Activated CD4-positive, alpha-beta T cell treated with anti-CD3 and anti-CD28 coated beads, Interleukin-2, amount 50 U/mL, for 16 hours (primary cell): Measurements from ENCODE around the gene RABL6.
"Not testable (repeated sequence)": the region's sequence is repeated elsewhere in the genome, so short reads cannot be mapped to it uniquely, and the experiment has no call there.

Experiments used
- DNase-seq: peaks from one replicate; pipeline ENCODE4 v3.0.0-alpha.2; 2020

Gene RABL6

GRCh38 chr9:136795000-136795348 is 12.8 kb upstream of the RABL6 start:
- DNase-seq: no peak

GRCh38 chr9:136796238-136796774 is 11.4 kb upstream of the RABL6 start, which contains the start of gene CCDC183:
Gene CCDC183 (plus strand): TSS chr9:136796338. CDS start chr9:136796398, 60 bp downstream.
- DNase-seq: no peak

GRCh38 chr9:136796775-136797347 is 10.9 kb upstream of the RABL6 start:
- DNase-seq: not testable (repeated sequence)

GRCh38 chr9:136798708-136799078 is 9.1 kb upstream of the RABL6 start:
- no peak for DNase-seq

- DNase-seq: no peak
These were observed 8.5 kb upstream of the RABL6 start for GRCh38 chr9:136799079-136799853.

- DNase-seq: peak; percentile 84
These were observed 7.7 kb upstream of the RABL6 start for GRCh38 chr9:136799854-136800657.

DNA sequence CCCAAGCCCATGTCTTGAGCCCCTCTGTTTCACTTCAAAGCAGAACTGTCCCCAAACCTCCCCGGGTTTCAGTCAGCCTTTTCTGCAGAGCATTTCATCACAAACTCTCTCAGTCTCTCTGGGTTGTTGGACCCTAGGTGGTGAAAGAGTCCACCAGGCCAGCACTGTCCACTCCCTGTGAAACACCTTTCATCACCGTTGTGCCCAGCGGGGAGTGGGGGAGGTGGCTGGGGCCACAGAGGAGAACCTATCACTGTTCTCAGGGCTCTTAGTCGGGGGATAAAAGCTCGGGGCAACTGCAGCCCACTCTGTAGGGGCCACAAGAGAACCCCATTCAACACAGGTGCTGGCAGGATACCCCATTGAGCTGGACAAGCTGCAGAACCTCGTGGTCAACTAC is 5.4 kb upstream of the RABL6 start:
- DNase-seq: no peak

DNA sequence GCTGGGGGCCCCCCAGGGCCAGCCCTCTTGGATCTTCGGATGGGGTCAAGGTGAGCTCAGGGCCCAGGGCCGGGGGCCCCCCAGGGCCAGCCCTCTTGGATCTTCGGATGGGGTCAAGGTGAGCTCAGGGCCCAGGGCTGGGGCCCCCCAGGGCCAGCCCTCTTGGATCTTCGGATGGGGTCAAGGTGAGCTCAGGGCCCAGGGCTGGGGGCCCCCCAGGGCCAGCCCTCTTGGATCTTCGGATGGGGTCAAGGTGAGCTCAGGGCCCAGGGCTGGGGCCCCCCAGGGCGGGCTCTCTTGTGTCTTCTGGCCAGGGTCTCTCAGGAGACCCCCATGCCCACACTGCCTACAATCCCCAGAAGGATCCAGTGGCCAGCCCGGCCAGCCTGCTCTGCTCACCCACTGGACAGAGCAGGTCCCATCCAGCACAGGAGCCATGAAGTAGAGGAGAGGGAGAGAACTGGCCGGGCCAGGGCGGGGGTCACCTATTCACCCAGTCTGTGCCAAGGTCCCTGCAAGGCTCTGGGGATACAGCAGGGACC is 4.7 kb upstream of the RABL6 start:
- not testable (repeated sequence) for DNase-seq

GRCh38 chr9:136803551-136804508 is 3.9 kb upstream of the RABL6 start:
- DNase-seq: no peak

DNA sequence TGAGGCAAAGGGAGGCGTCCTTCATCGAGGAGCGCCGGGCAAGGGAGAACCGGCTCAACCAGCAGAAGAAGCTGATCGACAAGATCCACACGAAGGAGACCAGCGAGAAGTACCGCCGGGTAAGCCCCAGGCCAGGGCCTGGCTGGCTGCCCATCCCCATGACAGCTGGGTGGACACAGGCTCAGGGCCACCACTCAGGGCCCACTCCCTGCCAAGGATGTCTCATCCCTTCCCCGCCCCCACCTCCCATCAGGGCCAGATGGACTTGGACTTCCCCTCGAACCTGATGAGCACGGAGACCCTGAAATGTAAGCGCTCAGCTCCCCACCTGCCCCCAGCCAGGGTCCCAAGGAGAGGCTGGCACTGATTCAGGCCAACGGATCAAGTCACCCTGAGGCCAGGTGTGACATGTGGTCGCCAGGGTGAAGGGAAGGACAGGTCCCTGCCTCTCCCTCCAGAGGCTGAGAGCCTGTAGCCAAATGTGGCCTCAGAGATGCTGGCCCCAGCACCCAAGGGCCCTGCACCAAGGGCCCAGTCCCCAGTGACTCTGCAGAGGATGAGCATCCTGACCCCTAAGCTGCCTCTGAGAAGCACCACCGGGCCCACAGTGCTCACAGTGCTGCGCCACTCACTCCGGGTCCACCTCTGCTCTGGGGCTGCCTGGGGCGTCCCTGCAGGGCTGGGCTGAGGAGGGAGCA is 3.1 kb upstream of the RABL6 start:
- no peak for DNase-seq

DNA sequence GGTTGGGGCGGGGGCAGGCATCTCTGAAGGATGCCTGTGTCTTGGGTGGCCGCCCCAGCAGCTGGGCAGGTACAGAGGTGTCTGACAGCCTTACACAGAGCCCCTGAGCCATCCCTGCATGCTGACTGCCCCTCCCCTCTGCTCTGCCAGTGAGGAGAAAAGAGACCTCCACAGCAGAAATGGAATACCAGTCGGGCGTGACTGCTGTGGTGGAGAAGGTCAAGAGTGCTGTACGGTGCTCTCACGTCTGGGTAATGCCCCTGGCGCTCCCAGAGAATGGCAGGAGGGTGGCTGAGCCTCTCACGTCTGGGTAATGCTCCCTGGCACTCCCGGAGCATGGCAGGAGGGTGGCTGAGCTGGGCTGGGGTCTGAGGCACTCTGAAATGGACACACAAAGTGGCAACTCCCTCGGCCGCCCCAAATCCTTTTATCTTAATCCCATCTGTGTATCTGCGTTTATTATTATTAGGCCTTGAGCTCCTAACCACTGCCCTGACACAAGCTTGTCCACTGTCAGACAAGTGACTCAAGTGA is 2.5 kb upstream of the RABL6 start:
- no peak for DNase-seq

DNA sequence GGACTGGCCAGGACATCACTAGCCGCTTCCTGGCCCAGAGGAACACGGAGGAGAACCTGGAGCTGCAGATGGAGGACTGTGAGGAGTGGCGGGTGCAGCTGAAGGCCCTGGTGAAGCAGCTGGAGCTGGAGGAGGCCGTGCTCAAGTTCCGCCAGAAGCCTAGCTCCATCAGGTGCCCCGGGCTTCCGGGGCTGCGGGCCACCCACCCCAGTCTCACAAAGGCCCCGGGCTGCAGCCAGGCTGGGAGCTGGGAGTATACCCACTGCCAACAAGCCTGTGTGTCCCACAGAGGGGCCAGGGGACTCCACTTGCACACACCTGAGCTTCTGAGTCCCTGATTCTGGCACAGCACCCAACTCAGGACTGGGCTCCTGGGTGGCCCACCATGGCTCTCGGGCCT is 1.7 kb upstream of the RABL6 start:
- no peak for DNase-seq

GRCh38 chr9:136806631-136807201 is 1.0 kb upstream of the RABL6 start:
- DNase-seq: no peak

- no peak for DNase-seq
These were observed 492 bp downstream of the RABL6 start for GRCh38 chr9:136808075-136808805.

- DNase-seq: no peak
These were observed 1.0 kb downstream of the RABL6 start for GRCh38 chr9:136808806-136809158.

GRCh38 chr9:136814725-136815421 is 7.1 kb downstream of the RABL6 start:
- DNase-seq: no peak

DNA sequence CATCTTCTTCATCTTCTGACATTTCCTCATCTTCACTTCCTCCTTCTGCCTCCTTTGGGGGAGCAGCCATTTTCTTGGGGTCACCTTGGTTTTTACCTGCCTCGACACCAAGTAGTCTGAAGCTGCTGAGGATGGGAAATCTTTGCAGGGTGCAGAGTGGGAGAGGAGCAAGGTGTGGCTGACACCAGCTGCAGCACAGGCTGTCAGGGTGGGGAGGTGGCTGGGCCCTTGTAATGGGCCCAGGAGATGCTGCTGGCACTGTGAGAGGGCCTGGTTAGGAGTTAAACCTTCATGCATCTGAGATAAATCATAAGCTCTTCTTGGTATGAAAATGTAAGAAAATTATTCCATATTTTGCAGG is 7.7 kb downstream of the RABL6 start:
- no peak for DNase-seq

GRCh38 chr9:136820971-136821825 is 13.4 kb downstream of the RABL6 start:
- DNase-seq: no peak
